Measurements from ENCODE around the gene CLIP2. TPM values are rescaled to one million over a fixed set of nuclear protein-coding genes. Genes with fewer than 3 reads are reported as not detected.

CLIP2 gene
- total and polyA plus RNA-seq, 2 of the 8 experiments (the other 6 are each of a cell fraction or from before 2014, with no cell fraction given), result 8.3 to 41.5 TPM

DNA sequence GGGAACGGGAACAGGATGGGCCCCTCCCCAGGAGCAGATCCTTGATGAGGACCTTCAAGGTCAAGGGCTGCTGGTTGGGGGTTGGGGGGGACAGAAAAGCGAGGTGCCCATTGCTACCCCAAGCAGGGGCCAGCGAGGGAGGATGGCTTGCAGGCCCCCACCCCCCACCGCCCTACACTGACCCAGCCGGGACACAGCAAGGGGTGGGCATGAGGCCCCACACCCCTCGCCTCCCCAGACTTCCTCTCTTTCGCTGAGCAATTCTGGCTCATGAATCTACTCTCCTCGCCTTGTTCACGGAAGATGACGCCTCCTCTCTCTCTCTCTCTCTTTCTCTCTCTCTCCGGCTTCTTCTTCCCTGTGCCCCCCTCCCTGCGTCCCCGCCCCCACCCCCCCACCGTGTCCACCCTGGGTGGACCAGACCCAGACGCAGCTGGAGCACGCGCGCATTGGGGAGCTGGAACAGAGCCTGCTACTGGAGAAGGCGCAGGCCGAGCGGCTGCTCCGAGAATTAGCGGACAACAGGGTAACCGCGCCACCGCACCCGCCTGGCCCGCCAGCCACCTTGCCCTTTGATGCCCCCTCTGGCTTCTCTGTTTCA, 83.4 kb downstream of the CLIP2 start:
- no peak for FAIRE-seq
- Histone ChIP-seq H3K79me2 (ENCODE audit: control insufficient read depth in 1 of 2, insufficient read depth in 2 of 2, low read length in 2 of 2) (no peaks in the 10 kb centered on the region), H4K8ac (ENCODE audit: extremely low read depth, insufficient read depth, low read length) (no peak overlapping the region), H4K5ac (ENCODE audit: insufficient read length, low read depth, low read length) (no peak overlapping the region), H2AK5ac (ENCODE audit: low read depth, low read length) (no peak overlapping the region), H3K79me1 (ENCODE audit: low read depth, low read length) (no peaks in the 10 kb centered on the region), H3K9ac (replicated peaks in 1 of 4; ENCODE audit: extremely low read depth in 1 of 4, low read depth in 3 of 4, low read length in 3 of 4) (no peak overlapping the region), H3K9me3 (ENCODE audit: insufficient read depth in 2 of 2, low read depth in 1 of 2, low read length in 1 of 2) (no peaks in the 10 kb centered on the region), H3K56ac (replicated peaks; ENCODE audit: insufficient read length, low read depth, low read length) (no peak overlapping the region), H3K27ac (ENCODE audit: low read depth, low read length) (no peak overlapping the region), H2BK12ac (ENCODE audit: low read depth, low read length) (no peak overlapping the region; the same call in 1 of the 2 replicates), H3K14ac (ENCODE audit: insufficient read length) (no peak overlapping the region), H3K4me3 (ENCODE audit: extremely low read depth in 1 of 4, insufficient read depth in 2 of 4, low read depth in 3 of 4, low read length in 4 of 4) (peak overlapping the region; percentile 26 to 56 (median 33); a peak in 5 of 8 replicates), H3K23me2 (ENCODE audit: low read depth, low read length) (peaks cover 7% of the 10 kb centered on the region; the same call in 1 of the 2 replicates), H3K36me3 (ENCODE audit: control insufficient read depth in 2 of 4, insufficient read depth in 4 of 4, low read length in 3 of 4) (peaks cover 0 to 11% (median 3%) of the 10 kb centered on the region in 4 experiments; a peak in 2 of 8 replicates), H3K27me3 (replicated peaks in 1 of 4; ENCODE audit: control insufficient read depth in 3 of 4, extremely low read depth in 1 of 4, insufficient read depth in 3 of 4, low read length in 3 of 4) (no peaks in the 10 kb centered on the region; a peak in 1 of 7 replicates), H2BK20ac (ENCODE audit: low read length) (no peak overlapping the region), H3K4me1 (replicated peaks in 1 of 4; ENCODE audit: control insufficient read depth in 3 of 4, insufficient read depth in 4 of 4, low read length in 3 of 4) (peaks cover 0 to 9% (median 4%) of the 10 kb centered on the region in 4 experiments; a peak in 4 of 7 replicates), H2BK5ac (ENCODE audit: low read depth, low read length) (0 out of 2 replicates have a peak overlapping the region, but pooled peaks have one; percentile 12), H4K20me1 (replicated peaks in 1 of 2; ENCODE audit: control insufficient read depth in 1 of 2, insufficient read depth in 2 of 2, low read length in 2 of 2) (no peaks in the 10 kb centered on the region), H3K18ac (ENCODE audit: extremely low read depth, low read length) (peak overlapping the region; percentile 78; the same call in 1 of the 2 replicates), H3K4me2 (ENCODE audit: insufficient read depth in 1 of 2, low read depth in 2 of 2, low read length in 2 of 2) (peak overlapping the region; percentile 64 to 80), H2BK120ac (replicated peaks; ENCODE audit: low read depth, low read length) (no peak overlapping the region), H4K91ac (replicated peaks; ENCODE audit: insufficient read length, low read length) (no peak overlapping the region), H2AFZ (ENCODE audit: low read length) (no peak overlapping the region), H3K23ac (ENCODE audit: insufficient read length) (no peak overlapping the region), H3K4ac (replicated peaks; ENCODE audit: insufficient read length, low read depth, low read length) (no peak overlapping the region), H2BK15ac (ENCODE audit: low read length) (no peak overlapping the region)
- peak in 1 of 2 experiments; percentile 58 for DNase-seq (ENCODE audit: low read depth in 1 of 2, low spot score in 2 of 2)
- POLR2A ChIA-PET (ENCODE audit: partially characterized antibody), result interaction anchor here (0.6 to 1.8 kb wide), 3 partner anchors 84 to 104 kb away, joined by 3 to 5 read pairs (median 3); partner anchors contain the start of gene CLIP2
- CTCF ChIA-PET (ENCODE audit: partially characterized antibody), result interaction anchor here (0.6 to 2.3 kb wide), 5 partner anchors 28 to 259 kb away, joined by 3 to 8 read pairs (median 6); no protein-coding TSS in a partner anchor
- TF ChIP-seq POLR2AphosphoS5 (IDR thresholded peaks at IDR 0.05; ENCODE audit: low read depth, low read length) (0 out of 2 replicates have a peak, but pooled peaks have one; percentile 21), YY1 (IDR thresholded peaks at IDR 0.05; ENCODE audit: low read depth, low read length) (no peak)
- 11% methylated on average over 8 of the region's 28 CpGs; no CpG with 5 or more reads in 1 of the 2 experiments for WGBS, 2 experiments (ENCODE audit: extremely low coverage in 1 of 2, insufficient coverage in 1 of 2, insufficient read length in 1 of 2, insufficient replicate concordance in 2 of 2, low coverage in 1 of 2, low lambda C conversion rate in 2 of 2, missing lambda C conversion rate in 1 of 2)
